GM12878 (cell line): ENCODE measurements around the gene FNIP1. TPM values are rescaled to one million over a fixed set of nuclear protein-coding genes. Genes with fewer than 3 reads are reported as not detected.

Experiments used
- ATAC-seq: fragments of 200-7000 bp; cut with Tn5 transposase; 3 replicates; pipeline ENCODE4 v1.9.1; 2020; ENCODE audit warnings: mild to moderate bottlenecking, moderate library complexity
- BruUV-seq: library from RNA; stranded (reverse); fragments of 400-500 nt; replicated peaks from 2 replicates; lab custom pipeline; 2021; lab: Mats Ljungman, UMichigan
- CTCF ChIA-PET: fragments of 300-600 bp; sonication (Branson Sonifier 250); formaldehyde crosslinking; extraction: SDS; loops from one replicate; lab custom pipeline; 2021; ENCODE audit warnings: inconsistent platforms; lab: Yijun Ruan, JAX
- POLR2A ChIA-PET: fragments of 350-600 bp; formaldehyde crosslinking; extraction: SDS; loops from one replicate; lab custom pipeline; 2021; ENCODE audit warnings: inconsistent platforms; lab: Charles Lee
- RAD21 ChIA-PET: fragments of 300-600 bp; sonication (Branson Sonifier 250); formaldehyde crosslinking; loops from one replicate; lab custom pipeline; 2023; ENCODE audit warnings: antibody characterized with exemption; ENCODE audit not compliant: unreplicated experiment; lab: Charles Lee
- SMC1A ChIA-PET: fragments of 300-600 bp; sonication (Branson Sonifier 250); formaldehyde crosslinking; loops from one replicate; lab custom pipeline; 2023; ENCODE audit not compliant: unreplicated experiment, uncharacterized antibody; lab: Charles Lee
- DNase-seq: peaks from one replicate; pipeline ENCODE4 v3.0.0-alpha.2; 2011; ENCODE audit warnings: low read depth, low spot score
- FAIRE-seq: peaks from 3 replicates; lab custom pipeline; 2011; peaks lifted over from hg19 to GRCh38; lab: Jason Lieb, UNC
- H2AFZ ChIP-seq: 2 replicates; pipeline ENCODE4 v1.6.0; 2011; ENCODE audit warnings: low read depth, low read length, control low read depth; ENCODE audit not compliant: control insufficient read depth
- H3K27ac ChIP-seq: 2 replicates; pipeline ENCODE4 v1.5.1; 2011; ENCODE audit warnings: control low read depth; ENCODE audit not compliant: control insufficient read depth, insufficient read depth
- H3K27me3 ChIP-seq, 2 experiments: replicated peaks in 1 of 2; 2 replicates each; pipeline versions ENCODE4 v1.6.0 to v1.6.1; 2011; ENCODE audit warnings: low read length in 1 of 2; ENCODE audit not compliant: control insufficient read depth in 2 of 2, insufficient read depth in 2 of 2
- H3K36me3 ChIP-seq, 2 experiments: 2 replicates each; pipeline ENCODE4 v1.5.1; 2011; ENCODE audit warnings: low read length in 1 of 2; ENCODE audit not compliant: control insufficient read depth in 2 of 2, insufficient read depth in 2 of 2
- H3K4me1 ChIP-seq: 2 replicates; pipeline ENCODE4 v1.6.1; 2011; ENCODE audit warnings: mild to moderate bottlenecking, low read length, moderate library complexity, mixed read lengths; ENCODE audit not compliant: control insufficient read depth, insufficient read depth
- H3K4me2 ChIP-seq: 2 replicates; pipeline ENCODE4 v1.6.0; 2011; ENCODE audit warnings: control low read depth; ENCODE audit not compliant: control insufficient read depth, insufficient read depth
- H3K4me3 ChIP-seq: fragments of 200-600 bp; sonication (generic); 2 replicates; pipeline ENCODE4 v1.5.1; 2016
- H3K79me2 ChIP-seq: 2 replicates; pipeline ENCODE4 v1.6.0; 2011; ENCODE audit warnings: low read length; ENCODE audit not compliant: control insufficient read depth, insufficient read depth
- H3K9ac ChIP-seq: 2 replicates; pipeline ENCODE4 v1.8.0; 2011; ENCODE audit warnings: low read length, control low read depth, mixed read lengths; ENCODE audit not compliant: control insufficient read depth, insufficient read depth
- H3K9me3 ChIP-seq: replicated peaks from 3 replicates; pipeline ENCODE4 v1.5.1; 2011; ENCODE audit warnings: mild to moderate bottlenecking, low read length; ENCODE audit not compliant: control insufficient read depth, insufficient read depth
- H4K20me1 ChIP-seq: 2 replicates; pipeline ENCODE4 v1.6.0; 2011; ENCODE audit not compliant: control insufficient read depth, insufficient read depth
- CREM ChIP-seq: IDR thresholded peaks from 2 replicates; pipeline ENCODE4 v1.6.1; 2014; ENCODE audit warnings: antibody characterized with exemption, low read depth
- HDAC2 ChIP-seq: fragments of 200-600 bp; sonication (generic); IDR thresholded peaks from 2 replicates; pipeline ENCODE4 v1.6.1; 2017
- JUNB ChIP-seq: IDR thresholded peaks from 2 replicates; pipeline ENCODE4 v1.6.1; 2016; ENCODE audit warnings: antibody characterized with exemption, mild to moderate bottlenecking
- JUND ChIP-seq: IDR thresholded peaks from 2 replicates; pipeline ENCODE4 v1.6.1; 2012; ENCODE audit warnings: low read depth, mild to moderate bottlenecking, low read length, improper control_type of control experiment, moderate library complexity
- NBN ChIP-seq: fragments of 450-650 bp; IDR thresholded peaks from 2 replicates; pipeline ENCODE4 v1.6.1; 2016
- NR2C1 ChIP-seq: fragments of 450-650 bp; IDR thresholded peaks from 2 replicates; pipeline ENCODE4 v1.6.1; 2017; ENCODE audit warnings: antibody characterized with exemption, mild to moderate bottlenecking, moderate library complexity
- SPI1 ChIP-seq: IDR thresholded peaks from 2 replicates; pipeline ENCODE4 v1.6.1; 2011; ENCODE audit warnings: low read depth, mild to moderate bottlenecking, low read length, moderate library complexity, borderline replicate concordance; ENCODE audit not compliant: insufficient read depth
- ZNF207 ChIP-seq: fragments of 450-650 bp; IDR thresholded peaks from 2 replicates; pipeline ENCODE4 v1.6.1; 2014; ENCODE audit warnings: antibody characterized with exemption, mild to moderate bottlenecking, borderline replicate concordance
- ZSCAN29 ChIP-seq: fragments of 450-650 bp; IDR thresholded peaks from 2 replicates; pipeline ENCODE4 v1.6.1; 2017; ENCODE audit warnings: mild to moderate bottlenecking, moderate library complexity
- WGBS: methylation state at CpG from one replicate; pipeline ENCODE4 v1.1.6; 2016; ENCODE audit warnings: low lambda C conversion rate; ENCODE audit not compliant: insufficient replicate concordance, insufficient coverage; ENCODE audit errors: missing lambda C conversion rate; 5-methylcytosine and 5-hydroxymethylcytosine counted together
- in situ Hi-C: fragments of 300-500 bp; cut with MboI; formaldehyde crosslinking; loops from 9 replicates; pipeline ENCODE4 v1.14.3; 2018; ENCODE audit warnings: mixed read lengths
- intact Hi-C: fragments of 100-400 bp; cut with micrococcal nuclease; formaldehyde crosslinking; loops from one replicate; pipeline ENCODE4 v1.14.2; 2022; ENCODE audit not compliant: unreplicated experiment
- polyA plus RNA-seq, 11 experiments: library from polyadenylated mRNA; depleted of rRNA in 4 of 11; unstranded in 6 of 11; stranded (reverse) in 5 of 11; fragments of >200 nt; fragmentation: Nextera tagmentation in 4 of 11; fragmentation: Illumina TruSeq in 1 of 11; extraction: Ambion mirVana in 4 of 11; extraction: Trizol in 1 of 11; gene quantifications; 1 replicate in 1 of 11; 2 replicates in 10 of 11; pipeline versions ENCODE4 v1.2.1 to v1.2.3, GENCODE V29; 2011 to 2016; ENCODE audit warnings: inconsistent platforms in 2 of 11, missing spikeins in 2 of 11, low read depth in 1 of 11
- total RNA-seq, 4 experiments: library from RNA; depleted of rRNA in 3 of 4; stranded (reverse); fragments of >200 nt in 3 of 4; fragmentation: Illumina TruSeq in 1 of 4; extraction: Trizol in 1 of 4; gene quantifications; 2 replicates each; pipeline versions ENCODE4 v1.2.1 to v1.2.3, GENCODE V29; 2013 to 2021
- TF ChIP-seq, protein P1 (sequence below): fragments of 450-650 bp; IDR thresholded peaks from 2 replicates; pipeline ENCODE4 v1.6.1; 2017; ENCODE audit warnings: borderline replicate concordance
- TF ChIP-seq, protein P2 (sequence below): fragments of 450-650 bp; formaldehyde crosslinking; IDR thresholded peaks from 2 replicates; pipeline ENCODE4 v1.4.0; 2022; ENCODE audit warnings: mild to moderate bottlenecking, moderate library complexity

Gene FNIP1
- total and polyA plus RNA-seq, 10 of the 15 experiments (the other 5 are each of a cell fraction or from before 2014, with no cell fraction given), result 4.3 to 18.0 (median 14.0) TPM

DNA sequence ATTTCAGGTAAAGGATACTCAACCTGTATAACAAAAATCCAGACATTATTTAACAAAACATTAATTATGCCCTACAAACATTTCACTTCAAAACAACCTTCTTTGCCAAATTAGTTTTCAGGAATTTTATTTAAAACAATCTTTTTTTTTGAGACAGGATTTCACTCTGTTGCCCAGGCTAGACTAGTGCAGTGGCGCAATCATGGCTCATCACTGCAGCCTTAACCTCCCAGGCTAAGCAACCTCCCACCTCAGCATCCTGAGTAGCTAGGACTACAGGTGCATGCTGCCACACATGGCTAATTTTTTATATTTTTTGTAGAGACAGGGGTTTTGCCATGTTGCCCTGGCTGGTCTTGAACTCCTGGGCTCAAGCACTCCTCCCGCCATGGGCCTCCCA is 3.9 kb downstream of the FNIP1 start:
- WGBS, result 100% methylated on average over 2 of the region's 2 CpGs
- no peaks in the 10 kb centered on the region; the same call in 2 of the 3 replicates for H3K9me3 ChIP-seq
- no peak overlapping the region for H2AFZ ChIP-seq
- RAD21 ChIA-PET, result interaction anchor here (0.9 to 1.2 kb wide), 2 partner anchors 10 to 146 kb away, joined by 3 to 4 read pairs; no protein-coding TSS in a partner anchor
- peaks cover 75% of the 10 kb centered on the region for H3K79me2 ChIP-seq
- H4K20me1 ChIP-seq, result peaks cover 4% of the 10 kb centered on the region
- TF ChIP-seq ZSCAN29 (no peak), JUND (no peak), NBN (no peak), SPI1 (no peak), NR2C1 (no peak), HDAC2 (no peak), JUNB (no peak), CREM (no peak), ZNF207 (no peak)
- TF ChIP-seq, protein P1, sequence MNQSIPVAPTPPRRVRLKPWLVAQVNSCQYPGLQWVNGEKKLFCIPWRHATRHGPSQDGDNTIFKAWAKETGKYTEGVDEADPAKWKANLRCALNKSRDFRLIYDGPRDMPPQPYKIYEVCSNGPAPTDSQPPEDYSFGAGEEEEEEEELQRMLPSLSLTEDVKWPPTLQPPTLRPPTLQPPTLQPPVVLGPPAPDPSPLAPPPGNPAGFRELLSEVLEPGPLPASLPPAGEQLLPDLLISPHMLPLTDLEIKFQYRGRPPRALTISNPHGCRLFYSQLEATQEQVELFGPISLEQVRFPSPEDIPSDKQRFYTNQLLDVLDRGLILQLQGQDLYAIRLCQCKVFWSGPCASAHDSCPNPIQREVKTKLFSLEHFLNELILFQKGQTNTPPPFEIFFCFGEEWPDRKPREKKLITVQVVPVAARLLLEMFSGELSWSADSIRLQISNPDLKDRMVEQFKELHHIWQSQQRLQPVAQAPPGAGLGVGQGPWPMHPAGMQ, result no peak
- TF ChIP-seq, protein P2, sequence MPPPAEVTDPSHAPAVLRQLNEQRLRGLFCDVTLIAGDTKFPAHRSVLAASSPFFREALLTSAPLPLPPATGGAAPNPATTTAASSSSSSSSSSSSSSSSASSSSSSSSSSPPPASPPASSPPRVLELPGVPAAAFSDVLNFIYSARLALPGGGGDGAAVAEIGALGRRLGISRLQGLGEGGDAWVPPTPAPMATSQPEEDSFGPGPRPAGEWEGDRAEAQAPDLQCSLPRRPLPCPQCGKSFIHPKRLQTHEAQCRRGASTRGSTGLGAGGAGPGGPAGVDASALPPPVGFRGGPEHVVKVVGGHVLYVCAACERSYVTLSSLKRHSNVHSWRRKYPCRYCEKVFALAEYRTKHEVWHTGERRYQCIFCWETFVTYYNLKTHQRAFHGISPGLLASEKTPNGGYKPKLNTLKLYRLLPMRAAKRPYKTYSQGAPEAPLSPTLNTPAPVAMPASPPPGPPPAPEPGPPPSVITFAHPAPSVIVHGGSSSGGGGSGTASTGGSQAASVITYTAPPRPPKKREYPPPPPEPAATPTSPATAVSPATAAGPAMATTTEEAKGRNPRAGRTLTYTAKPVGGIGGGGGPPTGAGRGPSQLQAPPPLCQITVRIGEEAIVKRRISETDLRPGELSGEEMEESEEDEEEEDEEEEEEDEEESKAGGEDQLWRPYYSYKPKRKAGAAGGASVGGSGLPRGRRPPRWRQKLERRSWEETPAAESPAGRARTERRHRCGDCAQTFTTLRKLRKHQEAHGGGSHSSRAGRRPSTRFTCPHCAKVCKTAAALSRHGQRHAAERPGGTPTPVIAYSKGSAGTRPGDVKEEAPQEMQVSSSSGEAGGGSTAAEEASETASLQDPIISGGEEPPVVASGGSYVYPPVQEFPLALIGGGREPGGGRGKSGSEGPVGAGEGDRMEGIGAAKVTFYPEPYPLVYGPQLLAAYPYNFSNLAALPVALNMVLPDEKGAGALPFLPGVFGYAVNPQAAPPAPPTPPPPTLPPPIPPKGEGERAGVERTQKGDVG, result no peak
- TF ChIP-seq, all 136 proteins: peak for 0
- Histone ChIP-seq H3K4me1 (peaks cover 6% of the 10 kb centered on the region), H3K36me3 (no peaks in the 10 kb centered on the region), H3K4me2 (no peak overlapping the region), H3K9ac (no peak overlapping the region), H3K27ac (no peak overlapping the region), H3K27me3 (no peaks in the 10 kb centered on the region), H3K4me3 (no peak overlapping the region)
- in situ Hi-C loops, result no loop called here
- ChIA-PET POLR2A (interaction anchor here (0.5 to 0.6 kb wide), 2 partner anchors 41 to 398 kb away, joined by 3 to 4 read pairs; no protein-coding TSS in a partner anchor), CTCF (interaction anchor here (0.9 kb wide), 1 partner anchor 38 kb away, joined by 4 read pairs; no protein-coding TSS in a partner anchor), SMC1A (interaction anchor here (1.0 to 1.2 kb wide), 4 partner anchors 13 to 203 kb away, joined by 3 to 5 read pairs (median 4); no protein-coding TSS in a partner anchor)
- ATAC-seq, result no peak
- intact Hi-C loops, result loop anchor here (10.0 kb wide), 1 partner anchor 518 kb away; no protein-coding TSS in a partner anchor
- BruUV-seq, result no TSS peak
- no peak for DNase-seq
- FAIRE-seq, result no peak
